ENCODE results near the gene C1D. TPM values are rescaled to one million over a fixed set of nuclear protein-coding genes. Genes with fewer than 3 reads are reported as not detected.

The C1D gene
- total and polyA plus RNA-seq, 2 experiments from 2014 or later, result 29.4 to 55.6 TPM

GRCh38 chr2:68107475-68107874, 44.7 kb upstream of the C1D start:
- H3K79me2 ChIP-seq, result no peaks in the 10 kb centered on the region
- TF ChIP-seq, protein P1, sequence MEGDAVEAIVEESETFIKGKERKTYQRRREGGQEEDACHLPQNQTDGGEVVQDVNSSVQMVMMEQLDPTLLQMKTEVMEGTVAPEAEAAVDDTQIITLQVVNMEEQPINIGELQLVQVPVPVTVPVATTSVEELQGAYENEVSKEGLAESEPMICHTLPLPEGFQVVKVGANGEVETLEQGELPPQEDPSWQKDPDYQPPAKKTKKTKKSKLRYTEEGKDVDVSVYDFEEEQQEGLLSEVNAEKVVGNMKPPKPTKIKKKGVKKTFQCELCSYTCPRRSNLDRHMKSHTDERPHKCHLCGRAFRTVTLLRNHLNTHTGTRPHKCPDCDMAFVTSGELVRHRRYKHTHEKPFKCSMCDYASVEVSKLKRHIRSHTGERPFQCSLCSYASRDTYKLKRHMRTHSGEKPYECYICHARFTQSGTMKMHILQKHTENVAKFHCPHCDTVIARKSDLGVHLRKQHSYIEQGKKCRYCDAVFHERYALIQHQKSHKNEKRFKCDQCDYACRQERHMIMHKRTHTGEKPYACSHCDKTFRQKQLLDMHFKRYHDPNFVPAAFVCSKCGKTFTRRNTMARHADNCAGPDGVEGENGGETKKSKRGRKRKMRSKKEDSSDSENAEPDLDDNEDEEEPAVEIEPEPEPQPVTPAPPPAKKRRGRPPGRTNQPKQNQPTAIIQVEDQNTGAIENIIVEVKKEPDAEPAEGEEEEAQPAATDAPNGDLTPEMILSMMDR (IDR thresholded peaks at IDR 0.05; ENCODE audit: poor library complexity), result no peak
- TF ChIP-seq EZH2 (IDR thresholded peaks at IDR 0.05; ENCODE audit: borderline replicate concordance), result no peak
- no peak for TF ChIP-seq EZH2phosphoT487 (IDR thresholded peaks at IDR 0.05; ENCODE audit: low read depth, severe bottlenecking, unreplicated experiment)
- 100% methylated on average over 2 of the region's 2 CpGs for WGBS (ENCODE audit: low lambda C conversion rate, missing lambda C conversion rate)

DNA sequence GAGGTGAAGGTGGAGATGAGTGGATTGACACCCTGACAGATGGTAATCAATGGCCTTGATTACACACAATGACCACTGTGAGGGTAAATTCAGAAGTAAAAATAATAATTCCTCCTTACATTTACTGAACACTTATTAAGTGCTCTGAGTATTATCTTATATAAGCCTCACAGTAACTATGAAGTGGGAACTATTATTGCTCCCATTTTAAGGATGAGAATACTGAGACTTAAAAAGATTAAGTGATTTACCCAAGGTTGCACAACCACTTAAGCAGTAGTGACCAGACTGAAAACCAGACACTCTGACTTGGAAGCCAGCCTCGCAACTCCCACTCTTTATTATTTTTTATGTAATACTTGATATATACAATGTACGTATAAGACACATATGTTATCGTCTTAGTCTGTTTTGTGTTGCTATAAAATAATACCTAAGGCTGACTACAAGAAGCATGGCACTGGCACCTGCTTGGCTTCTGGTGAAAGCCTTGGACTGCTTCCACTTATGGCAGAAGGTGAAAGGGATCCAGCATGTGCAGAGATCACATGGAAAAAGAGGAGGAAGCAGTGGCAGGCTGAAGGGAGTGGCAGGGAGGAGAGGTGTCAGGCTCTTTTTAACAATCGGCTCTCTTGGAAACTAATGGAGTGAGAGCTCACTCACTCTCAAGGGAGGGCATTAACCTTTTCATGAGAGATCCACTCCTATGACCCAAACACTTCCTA, 41.5 kb upstream of the C1D start:
- Histone ChIP-seq H3K27ac (no peak overlapping the region), H3K4me1 (ENCODE audit: insufficient read depth) (no peaks in the 10 kb centered on the region), H2AFZ (no peak overlapping the region), H3K79me2 (no peaks in the 10 kb centered on the region), H3K4me3 (no peak overlapping the region), H3K4me2 (no peak overlapping the region), H4K20me1 (ENCODE audit: insufficient read depth, poor library complexity, severe bottlenecking) (no peaks in the 10 kb centered on the region), H3K27me3 (no peaks in the 10 kb centered on the region), H3K9me3 (ENCODE audit: low read depth) (no peaks in the 10 kb centered on the region), H3K36me3 (replicated peaks; ENCODE audit: insufficient read depth, low read depth) (no peaks in the 10 kb centered on the region), H3K9me2 (replicated peaks; ENCODE audit: insufficient read depth) (no peaks in the 10 kb centered on the region)
- TF ChIP-seq EZH2 (IDR thresholded peaks at IDR 0.05; ENCODE audit: borderline replicate concordance) (no peak), EZH2phosphoT487 (IDR thresholded peaks at IDR 0.05; ENCODE audit: low read depth, severe bottlenecking, unreplicated experiment) (no peak)
- TF ChIP-seq, protein P1 (IDR thresholded peaks at IDR 0.05; ENCODE audit: poor library complexity), result no peak
- DNase-seq (ENCODE audit: low spot score), result no peak
- 79% methylated on average over 4 of the region's 4 CpGs for WGBS (ENCODE audit: low lambda C conversion rate, missing lambda C conversion rate)

More at GRCh38 chr2:68107475-68107874, 44.7 kb upstream of the C1D start:
- H3K9me3 ChIP-seq (ENCODE audit: low read depth), result no peaks in the 10 kb centered on the region
- no peak for DNase-seq (ENCODE audit: low spot score)
- no peaks in the 10 kb centered on the region for H3K27me3 ChIP-seq
- no peaks in the 10 kb centered on the region for H4K20me1 ChIP-seq (ENCODE audit: insufficient read depth, poor library complexity, severe bottlenecking)
- no peaks in the 10 kb centered on the region for H3K36me3 ChIP-seq (replicated peaks; ENCODE audit: insufficient read depth, low read depth)
- H3K4me2 ChIP-seq, result no peak overlapping the region
- no peaks in the 10 kb centered on the region for H3K9me2 ChIP-seq (replicated peaks; ENCODE audit: insufficient read depth)
- no peaks in the 10 kb centered on the region for H3K4me1 ChIP-seq (ENCODE audit: insufficient read depth)
- H2AFZ ChIP-seq, result no peak overlapping the region
- H3K27ac ChIP-seq, result no peak overlapping the region
- H3K4me3 ChIP-seq, result no peak overlapping the region

DNA sequence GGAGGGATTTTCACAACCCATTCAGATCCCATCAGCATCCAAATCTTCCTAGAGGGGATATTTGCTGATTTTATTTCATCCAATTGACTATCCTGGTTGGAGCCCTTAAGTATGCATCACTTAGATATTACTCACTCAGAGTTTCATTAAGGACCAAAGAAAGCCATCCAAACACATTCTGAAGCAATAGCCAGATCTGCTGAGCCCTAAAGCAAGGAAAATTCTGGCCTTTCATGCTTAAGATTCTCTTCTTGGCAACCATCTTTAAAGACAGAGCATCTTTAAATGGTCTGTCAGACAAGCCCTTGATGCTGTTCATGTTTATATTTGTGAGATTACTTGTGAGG, 40.9 kb upstream of the C1D start:
- no peak for DNase-seq (ENCODE audit: low spot score)
- Histone ChIP-seq H3K79me2 (no peaks in the 10 kb centered on the region), H3K27me3 (no peaks in the 10 kb centered on the region), H3K36me3 (replicated peaks; ENCODE audit: insufficient read depth, low read depth) (no peaks in the 10 kb centered on the region), H3K9me3 (ENCODE audit: low read depth) (no peaks in the 10 kb centered on the region), H3K27ac (no peak overlapping the region), H3K9me2 (replicated peaks; ENCODE audit: insufficient read depth) (no peaks in the 10 kb centered on the region), H3K4me1 (ENCODE audit: insufficient read depth) (no peaks in the 10 kb centered on the region), H2AFZ (no peak overlapping the region), H3K4me3 (no peak overlapping the region), H3K4me2 (no peak overlapping the region), H4K20me1 (ENCODE audit: insufficient read depth, poor library complexity, severe bottlenecking) (no peaks in the 10 kb centered on the region)
- TF ChIP-seq EZH2phosphoT487 (IDR thresholded peaks at IDR 0.05; ENCODE audit: low read depth, severe bottlenecking, unreplicated experiment) (no peak), EZH2 (IDR thresholded peaks at IDR 0.05; ENCODE audit: borderline replicate concordance) (no peak)
- TF ChIP-seq, protein P1 (IDR thresholded peaks at IDR 0.05; ENCODE audit: poor library complexity), result no peak

All from hepatocyte (in vitro differentiated cells).